Cardiac muscle cell (in vitro differentiated cells and primary cell): ENCODE measurements around the gene ZFAND2A. TPM values are rescaled to one million over a fixed set of nuclear protein-coding genes. Genes with fewer than 3 reads are reported as not detected.

Experiments
- DNase-seq, 2 donors: peaks; one replicate each; pipeline versions ENCODE4 v3.0.0 to v3.0.0-alpha.2; 2010 to 2017; ENCODE audit warnings: low read depth in 1 of 2, low spot score in 1 of 2
- H3K27ac ChIP-seq: fragments of 200-600 bp; sonication (generic); 2 replicates; pipeline ENCODE4 v1.5.1; 2016
- H3K27me3 ChIP-seq: fragments of 200-600 bp; sonication (generic); 2 replicates; pipeline ENCODE4 v1.6.0; 2016; ENCODE audit warnings: control low read depth
- H3K36me3 ChIP-seq: fragments of 200-600 bp; sonication (generic); 2 replicates; pipeline ENCODE4 v1.5.1; 2016; ENCODE audit warnings: control low read depth
- H3K4me1 ChIP-seq: fragments of 200-600 bp; sonication (generic); 2 replicates; pipeline ENCODE4 v1.8.1; 2017; ENCODE audit warnings: low read depth, mild to moderate bottlenecking, mixed run types
- H3K4me3 ChIP-seq: fragments of 200-600 bp; sonication (generic); 2 replicates; pipeline ENCODE4 v1.5.1; 2016; ENCODE audit warnings: mild to moderate bottlenecking
- H3K9me3 ChIP-seq: fragments of 200-600 bp; sonication (generic); 2 replicates; pipeline ENCODE4 v1.5.1; 2017; ENCODE audit warnings: low read depth, mild to moderate bottlenecking, control low read depth
- polyA plus RNA-seq: library from polyadenylated mRNA; unstranded; fragments of >200 nt; fragmentation: Nextera tagmentation; extraction: Ambion mirVana; gene quantifications from 2 replicates; pipeline ENCODE4 v1.2.1, GENCODE V29; 2016
- total RNA-seq: library from RNA; depleted of rRNA; stranded (reverse); fragments of >200 nt; gene quantifications from 2 replicates; pipeline ENCODE4 v1.2.3, GENCODE V29; 2016
- TF ChIP-seq, protein P1 (sequence below): IDR thresholded peaks from 2 replicates; pipeline ENCODE4 v1.5.1; 2012; ENCODE audit warnings: low read depth, mild to moderate bottlenecking, low read length

The ZFAND2A gene
- total and polyA plus RNA-seq, 2 experiments from 2014 or later = 6.0 to 24.6 TPM

DNA sequence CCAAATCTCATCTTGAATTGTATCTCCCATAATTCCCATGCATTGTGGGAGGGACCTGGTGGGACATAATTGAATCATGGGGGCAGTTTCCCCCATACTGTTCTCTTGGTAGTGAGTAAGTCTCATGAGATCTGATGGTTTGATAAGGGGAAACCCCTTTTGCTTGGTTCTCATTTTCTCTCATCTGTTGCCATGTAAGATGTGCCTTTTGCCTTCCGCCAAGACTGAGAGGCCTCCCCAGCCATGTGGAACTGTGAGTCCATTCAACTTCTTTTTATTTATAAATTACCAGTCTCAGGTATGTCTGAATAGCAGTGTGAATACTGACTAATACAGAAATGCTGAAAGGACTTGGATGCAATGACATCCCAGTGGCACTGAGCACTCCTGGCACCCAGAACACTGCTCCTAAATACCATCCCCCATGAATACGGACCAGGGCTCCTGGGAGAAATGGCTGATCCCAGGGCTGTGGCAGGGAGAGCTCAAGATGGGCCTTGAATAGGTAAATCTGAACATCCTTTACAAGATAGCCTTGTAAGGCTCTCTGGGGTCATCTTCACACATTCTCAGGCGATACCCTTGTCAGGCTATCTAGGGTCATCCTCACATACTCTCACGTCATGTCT lies 19.4 kb downstream of the ZFAND2A start:
- peaks cover 8% of the 10 kb centered on the region for H3K4me1 ChIP-seq

DNA sequence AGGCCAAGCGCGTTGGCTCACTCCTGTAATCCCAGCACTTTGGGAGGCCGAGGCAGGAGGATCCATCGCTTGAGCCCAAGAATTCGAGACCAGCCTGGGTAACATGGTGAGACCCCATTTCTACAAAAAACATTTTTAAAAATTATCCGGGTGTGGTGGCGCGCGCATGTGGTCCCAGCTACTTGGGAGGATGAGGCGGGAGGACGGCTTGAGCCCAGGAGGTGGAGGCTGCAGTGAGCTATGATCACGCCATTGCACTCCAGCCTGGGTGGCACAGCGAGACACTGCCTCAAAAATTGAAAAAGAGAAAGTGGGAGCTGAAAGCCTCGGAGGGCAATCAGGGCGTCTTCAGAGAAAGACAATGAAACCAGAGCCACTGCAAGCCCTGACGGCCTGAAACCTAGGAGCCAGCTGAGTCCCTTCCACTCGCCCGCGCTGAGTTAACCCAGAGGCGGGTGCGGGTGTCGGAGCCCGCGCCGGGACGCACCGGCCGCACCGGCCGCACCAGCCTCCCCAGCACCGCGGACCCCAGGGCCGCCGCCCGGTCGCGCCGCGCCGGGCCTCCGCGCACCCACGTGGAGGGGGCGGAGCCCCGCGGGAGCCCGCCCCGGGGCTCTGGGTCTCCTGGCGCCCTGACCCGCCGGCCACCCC lies 22.4 kb downstream of the ZFAND2A start:
- Histone ChIP-seq H3K27me3 (no peaks in the 10 kb centered on the region), H3K4me1 (peaks cover 8% of the 10 kb centered on the region), H3K27ac (no peak overlapping the region), H3K36me3 (no peaks in the 10 kb centered on the region), H3K4me3 (peak overlapping the region; percentile 71), H3K9me3 (no peaks in the 10 kb centered on the region)
- no peak for DNase-seq
- TF ChIP-seq, protein P1, sequence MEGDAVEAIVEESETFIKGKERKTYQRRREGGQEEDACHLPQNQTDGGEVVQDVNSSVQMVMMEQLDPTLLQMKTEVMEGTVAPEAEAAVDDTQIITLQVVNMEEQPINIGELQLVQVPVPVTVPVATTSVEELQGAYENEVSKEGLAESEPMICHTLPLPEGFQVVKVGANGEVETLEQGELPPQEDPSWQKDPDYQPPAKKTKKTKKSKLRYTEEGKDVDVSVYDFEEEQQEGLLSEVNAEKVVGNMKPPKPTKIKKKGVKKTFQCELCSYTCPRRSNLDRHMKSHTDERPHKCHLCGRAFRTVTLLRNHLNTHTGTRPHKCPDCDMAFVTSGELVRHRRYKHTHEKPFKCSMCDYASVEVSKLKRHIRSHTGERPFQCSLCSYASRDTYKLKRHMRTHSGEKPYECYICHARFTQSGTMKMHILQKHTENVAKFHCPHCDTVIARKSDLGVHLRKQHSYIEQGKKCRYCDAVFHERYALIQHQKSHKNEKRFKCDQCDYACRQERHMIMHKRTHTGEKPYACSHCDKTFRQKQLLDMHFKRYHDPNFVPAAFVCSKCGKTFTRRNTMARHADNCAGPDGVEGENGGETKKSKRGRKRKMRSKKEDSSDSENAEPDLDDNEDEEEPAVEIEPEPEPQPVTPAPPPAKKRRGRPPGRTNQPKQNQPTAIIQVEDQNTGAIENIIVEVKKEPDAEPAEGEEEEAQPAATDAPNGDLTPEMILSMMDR = no peak

More for the DNA sequence above, 19.4 kb downstream of the ZFAND2A start:
- Histone ChIP-seq H3K36me3 (no peaks in the 10 kb centered on the region), H3K27me3 (no peaks in the 10 kb centered on the region), H3K4me3 (no peak overlapping the region), H3K27ac (no peak overlapping the region), H3K9me3 (no peaks in the 10 kb centered on the region)
- TF ChIP-seq, protein P1 = no peak
- DNase-seq = no peak

DNA sequence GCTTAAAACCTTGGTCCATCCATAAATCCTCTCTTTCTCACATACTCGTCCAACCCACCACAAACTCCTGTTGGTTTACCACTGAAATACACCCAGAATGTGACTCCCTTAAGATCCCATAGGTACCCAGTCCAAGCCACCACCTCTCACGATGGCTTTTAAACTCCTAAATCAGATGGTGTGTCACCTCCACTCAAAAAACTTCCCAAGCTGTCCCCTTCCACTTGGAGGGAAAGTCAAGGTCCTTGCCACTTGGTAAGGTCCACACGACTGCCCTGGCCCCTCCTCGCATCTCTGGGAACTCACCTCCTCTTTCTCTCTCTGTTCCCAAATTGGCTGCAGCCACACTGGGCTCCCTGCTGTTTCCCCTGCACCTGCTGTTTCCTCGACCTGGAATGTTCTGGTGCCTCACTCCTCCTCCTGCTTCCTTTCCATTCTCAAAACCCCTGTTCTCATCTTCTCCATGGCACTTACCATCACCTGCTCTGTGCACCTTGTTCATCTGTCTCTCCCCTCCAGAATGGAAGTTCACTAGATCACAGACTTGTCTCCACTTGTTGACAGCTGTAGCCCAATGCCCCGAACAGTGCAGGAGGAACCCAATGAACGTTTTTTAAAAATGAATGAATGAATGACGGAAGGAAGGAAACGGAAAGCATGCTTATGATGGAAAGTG lies 23.0 kb downstream of the ZFAND2A start:
- TF ChIP-seq, protein P1 = no peak
- H3K9me3 ChIP-seq = no peaks in the 10 kb centered on the region
- H3K4me3 ChIP-seq = peak overlapping the region; percentile 71
- no peaks in the 10 kb centered on the region for H3K27me3 ChIP-seq
- H3K27ac ChIP-seq = no peak overlapping the region
- no peak for DNase-seq
- H3K36me3 ChIP-seq = no peaks in the 10 kb centered on the region
- peaks cover 8% of the 10 kb centered on the region for H3K4me1 ChIP-seq

DNA sequence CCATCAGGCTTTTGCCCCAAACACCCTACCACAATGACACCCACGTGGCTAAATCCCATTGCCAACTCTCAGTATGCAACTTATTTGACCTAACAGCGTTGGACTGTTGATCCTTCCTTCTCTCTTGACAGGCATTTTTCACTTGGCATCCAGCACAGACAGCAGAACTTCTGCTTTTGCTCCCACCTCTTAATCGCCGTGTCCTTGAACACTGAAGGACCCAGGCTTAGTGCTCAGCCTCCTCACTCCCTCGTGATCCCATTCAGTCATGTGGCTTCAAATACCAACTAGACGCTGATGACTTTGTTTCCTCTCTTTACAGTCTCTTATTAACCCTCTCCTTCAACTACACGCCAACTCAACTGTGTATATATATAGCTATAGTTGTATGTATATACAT lies 25.0 kb downstream of the ZFAND2A start:
- Histone ChIP-seq H3K4me3 (no peak overlapping the region), H3K9me3 (no peaks in the 10 kb centered on the region), H3K36me3 (no peaks in the 10 kb centered on the region), H3K27ac (no peak overlapping the region), H3K27me3 (no peaks in the 10 kb centered on the region), H3K4me1 (peaks cover 8% of the 10 kb centered on the region)
- TF ChIP-seq, protein P1 = no peak
- no peak for DNase-seq

DNA sequence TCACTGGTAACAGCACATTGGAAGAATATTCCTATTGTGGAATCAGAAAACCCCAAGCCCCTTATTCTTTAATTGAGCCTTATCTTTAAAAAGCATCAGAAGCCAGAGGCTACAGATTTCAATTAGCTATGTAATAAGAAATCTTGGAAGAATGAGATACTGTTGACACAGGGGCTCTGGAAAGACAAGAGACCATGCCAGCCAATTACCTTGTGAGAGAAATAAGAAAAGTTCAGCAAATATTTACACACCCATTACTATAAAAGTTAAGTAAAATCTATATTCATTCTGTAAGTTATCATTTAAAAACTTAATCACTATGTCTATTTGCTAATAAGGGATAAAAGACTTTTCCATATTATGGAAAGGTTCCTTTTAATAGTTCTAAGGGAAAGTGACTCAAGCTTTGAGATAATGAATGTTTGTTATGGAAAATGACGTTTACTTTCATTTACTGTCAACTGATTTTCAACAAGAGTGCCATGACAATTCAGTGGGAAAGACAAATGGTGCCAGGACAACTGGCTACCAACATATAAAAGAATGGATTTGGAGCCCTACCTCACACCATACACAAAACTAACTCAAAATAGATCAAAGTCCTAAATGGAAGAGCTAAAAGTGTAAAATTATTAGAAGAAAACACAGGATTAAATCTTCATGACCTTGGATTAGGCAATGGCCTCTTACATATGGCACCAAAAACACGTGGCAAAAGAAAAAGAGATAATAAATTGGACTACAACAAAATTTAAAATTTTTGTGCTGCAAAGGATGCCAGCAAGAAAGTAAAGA lies 28.3 kb downstream of the ZFAND2A start:
- TF ChIP-seq, protein P1 = no peak
- H3K4me1 ChIP-seq = peaks cover 2% of the 10 kb centered on the region
- DNase-seq = no peak
- H3K36me3 ChIP-seq = peaks cover 5% of the 10 kb centered on the region
- H3K27ac ChIP-seq = no peak overlapping the region
- no peaks in the 10 kb centered on the region for H3K27me3 ChIP-seq
- H3K9me3 ChIP-seq = no peaks in the 10 kb centered on the region
- no peak overlapping the region for H3K4me3 ChIP-seq
